PC-9 (cell line): ENCODE data around the gene SLC25A29. TPM values are rescaled to one million over a fixed set of nuclear protein-coding genes. Genes with fewer than 3 reads are reported as not detected.

ENCODE experiments used
- BruUV-seq: library from RNA; stranded (reverse); fragments of 400-500 nt; replicated peaks from 2 replicates; lab custom pipeline; 2021; lab: Mats Ljungman, UMichigan
- CTCF ChIA-PET: fragments of 300-600 bp; sonication (Branson Sonifier 250); formaldehyde crosslinking; loops from one replicate; lab custom pipeline; 2022; ENCODE audit warnings: antibody characterized with exemption; lab: Charles Lee
- POLR2A ChIA-PET: fragments of 300-600 bp; sonication (Branson Sonifier 250); formaldehyde crosslinking; loops from one replicate; lab custom pipeline; 2022; ENCODE audit warnings: antibody characterized with exemption; ENCODE audit not compliant: unreplicated experiment; lab: Charles Lee
- DNase-seq, 2 experiments: peaks; one replicate each; pipeline versions ENCODE4 v3.0.0 to v3.0.0-alpha.2; 2015 to 2022; ENCODE audit warnings: mixed read lengths in 1 of 2
- H2AFZ ChIP-seq: fragments of 200-600 bp; sonication (generic); 2 replicates; pipeline ENCODE4 v1.8.1; 2017; ENCODE audit warnings: antibody characterized with exemption
- H3F3A ChIP-seq: fragments of 200-600 bp; sonication (generic); 2 replicates; pipeline ENCODE4 v1.8.1; 2017; ENCODE audit warnings: antibody characterized with exemption, mild to moderate bottlenecking, low read depth; ENCODE audit not compliant: insufficient read depth
- H3K27ac ChIP-seq: fragments of 200-600 bp; sonication (generic); 2 replicates; pipeline ENCODE4 v1.6.1; 2016; ENCODE audit warnings: mixed run types
- H3K27me3 ChIP-seq: fragments of 200-600 bp; sonication (generic); 2 replicates; pipeline ENCODE4 v1.6.1; 2016; ENCODE audit warnings: low read depth, mixed run types; ENCODE audit not compliant: insufficient read depth
- H3K36me3 ChIP-seq: fragments of 200-600 bp; sonication (generic); 2 replicates; pipeline ENCODE4 v1.6.1; 2016; ENCODE audit warnings: low read depth, mixed run types
- H3K4me1 ChIP-seq: fragments of 200-600 bp; sonication (generic); replicated peaks from 2 replicates; pipeline ENCODE4 v1.6.1; 2016; ENCODE audit warnings: mixed run types; ENCODE audit not compliant: insufficient read depth
- H3K4me2 ChIP-seq: fragments of 200-600 bp; sonication (generic); 2 replicates; pipeline ENCODE4 v1.6.1; 2017; ENCODE audit warnings: mixed run types
- H3K4me3 ChIP-seq: fragments of 200-600 bp; sonication (generic); 2 replicates; pipeline ENCODE4 v1.6.1; 2016; ENCODE audit warnings: mixed run types
- H3K79me2 ChIP-seq: fragments of 200-600 bp; sonication (generic); 2 replicates; pipeline ENCODE4 v1.6.1; 2017; ENCODE audit warnings: low read depth, mixed run types
- H3K9me2 ChIP-seq: fragments of 200-600 bp; sonication (generic); 2 replicates; pipeline ENCODE4 v1.8.1; 2017; ENCODE audit warnings: mild to moderate bottlenecking; ENCODE audit not compliant: insufficient read depth
- H3K9me3 ChIP-seq: fragments of 200-600 bp; sonication (generic); 2 replicates; pipeline ENCODE4 v1.8.1; 2016; ENCODE audit warnings: low read depth; ENCODE audit not compliant: insufficient read depth
- H4K20me1 ChIP-seq: fragments of 200-600 bp; sonication (generic); 2 replicates; pipeline ENCODE4 v1.8.1; 2017; ENCODE audit not compliant: insufficient read depth
- EZH2 ChIP-seq: fragments of 200-600 bp; sonication (generic); IDR thresholded peaks from 2 replicates; pipeline ENCODE4 v1.8.0; 2017; ENCODE audit warnings: antibody characterized with exemption, low read depth
- intact Hi-C: fragments of 100-400 bp; cut with micrococcal nuclease; formaldehyde crosslinking; loops from one replicate; pipeline ENCODE4 v1.10.0; 2022; ENCODE audit not compliant: unreplicated experiment
- total RNA-seq: library from RNA; stranded (reverse); gene quantifications from 2 replicates; pipeline ENCODE4 v1.2.3, GENCODE V29; 2021
- TF ChIP-seq, protein P1 (sequence below): fragments of 200-600 bp; sonication (generic); conservative IDR thresholded peaks from 2 replicates; pipeline ENCODE4 v1.6.1; 2017; ENCODE audit warnings: mixed run types, antibody characterized with exemption, mild to moderate bottlenecking, moderate library complexity

The SLC25A29 gene
- total RNA-seq, 1 experiment from 2014 or later = 6.9 TPM

- H3K4me1 ChIP-seq = no peaks in the 10 kb centered on the region
- POLR2A ChIA-PET = no interaction called here
- no TSS peak for BruUV-seq
These were observed 23.4 kb downstream of the SLC25A29 start for GRCh38 chr14:100282766-100283419.

DNA sequence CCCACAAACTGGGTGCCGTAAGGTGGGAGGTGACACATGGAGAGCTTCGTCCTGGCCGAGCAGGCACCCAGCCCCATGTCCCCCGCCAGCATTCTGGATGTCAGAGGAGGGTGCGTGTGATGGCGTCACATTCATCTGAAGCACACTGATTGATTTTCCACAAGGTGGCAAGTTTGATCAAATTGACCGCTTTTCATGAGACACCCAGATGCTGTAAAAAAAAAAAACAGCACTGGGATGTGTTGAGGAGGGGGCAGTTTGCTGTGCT is 24.2 kb downstream of the SLC25A29 start:
- POLR2A ChIA-PET = interaction anchor here (0.7 kb wide), 1 partner anchor 18 kb away, joined by 7 read pairs; no protein-coding TSS in a partner anchor
- Histone ChIP-seq H3K9me2 (no peaks in the 10 kb centered on the region), H3K27me3 (no peaks in the 10 kb centered on the region), H3K4me2 (no peak overlapping the region), H2AFZ (no peak overlapping the region), H3K4me1 (no peaks in the 10 kb centered on the region), H3K27ac (no peak overlapping the region), H3K36me3 (no peaks in the 10 kb centered on the region), H3F3A (peaks cover 3% of the 10 kb centered on the region; the same call in 1 of the 2 replicates), H3K79me2 (peaks cover 32% of the 10 kb centered on the region; the same call in 1 of the 2 replicates), H3K4me3 (no peak overlapping the region), H3K9me3 (no peaks in the 10 kb centered on the region), H4K20me1 (peaks cover 40% of the 10 kb centered on the region)
- no TSS peak for BruUV-seq
- no peak for DNase-seq
- TF ChIP-seq, protein P1, sequence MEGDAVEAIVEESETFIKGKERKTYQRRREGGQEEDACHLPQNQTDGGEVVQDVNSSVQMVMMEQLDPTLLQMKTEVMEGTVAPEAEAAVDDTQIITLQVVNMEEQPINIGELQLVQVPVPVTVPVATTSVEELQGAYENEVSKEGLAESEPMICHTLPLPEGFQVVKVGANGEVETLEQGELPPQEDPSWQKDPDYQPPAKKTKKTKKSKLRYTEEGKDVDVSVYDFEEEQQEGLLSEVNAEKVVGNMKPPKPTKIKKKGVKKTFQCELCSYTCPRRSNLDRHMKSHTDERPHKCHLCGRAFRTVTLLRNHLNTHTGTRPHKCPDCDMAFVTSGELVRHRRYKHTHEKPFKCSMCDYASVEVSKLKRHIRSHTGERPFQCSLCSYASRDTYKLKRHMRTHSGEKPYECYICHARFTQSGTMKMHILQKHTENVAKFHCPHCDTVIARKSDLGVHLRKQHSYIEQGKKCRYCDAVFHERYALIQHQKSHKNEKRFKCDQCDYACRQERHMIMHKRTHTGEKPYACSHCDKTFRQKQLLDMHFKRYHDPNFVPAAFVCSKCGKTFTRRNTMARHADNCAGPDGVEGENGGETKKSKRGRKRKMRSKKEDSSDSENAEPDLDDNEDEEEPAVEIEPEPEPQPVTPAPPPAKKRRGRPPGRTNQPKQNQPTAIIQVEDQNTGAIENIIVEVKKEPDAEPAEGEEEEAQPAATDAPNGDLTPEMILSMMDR = no peak
- no peak for TF ChIP-seq EZH2
- CTCF ChIA-PET = no interaction called here
- intact Hi-C loops = no loop called here

More at GRCh38 chr14:100282766-100283419, 23.4 kb downstream of the SLC25A29 start:
- H3K27ac ChIP-seq = peak overlapping the region; percentile 23; the same call in 1 of the 2 replicates
- intact Hi-C loops = no loop called here
- peaks cover 3% of the 10 kb centered on the region; the same call in 1 of the 2 replicates for H3F3A ChIP-seq
- no peaks in the 10 kb centered on the region for H3K36me3 ChIP-seq
- TF ChIP-seq EZH2 = no peak
- TF ChIP-seq, protein P1 = no peak
- no peak overlapping the region for H2AFZ ChIP-seq
- DNase-seq = peak in 1 of 2 experiments; percentile 17
- H3K9me2 ChIP-seq = no peaks in the 10 kb centered on the region
- no peak overlapping the region for H3K4me3 ChIP-seq
- peaks cover 31% of the 10 kb centered on the region for H4K20me1 ChIP-seq
- CTCF ChIA-PET = no interaction called here
- H3K4me2 ChIP-seq = no peak overlapping the region
- peaks cover 23% of the 10 kb centered on the region; the same call in 1 of the 2 replicates for H3K79me2 ChIP-seq
- H3K27me3 ChIP-seq = no peaks in the 10 kb centered on the region
- no peaks in the 10 kb centered on the region for H3K9me3 ChIP-seq

DNA sequence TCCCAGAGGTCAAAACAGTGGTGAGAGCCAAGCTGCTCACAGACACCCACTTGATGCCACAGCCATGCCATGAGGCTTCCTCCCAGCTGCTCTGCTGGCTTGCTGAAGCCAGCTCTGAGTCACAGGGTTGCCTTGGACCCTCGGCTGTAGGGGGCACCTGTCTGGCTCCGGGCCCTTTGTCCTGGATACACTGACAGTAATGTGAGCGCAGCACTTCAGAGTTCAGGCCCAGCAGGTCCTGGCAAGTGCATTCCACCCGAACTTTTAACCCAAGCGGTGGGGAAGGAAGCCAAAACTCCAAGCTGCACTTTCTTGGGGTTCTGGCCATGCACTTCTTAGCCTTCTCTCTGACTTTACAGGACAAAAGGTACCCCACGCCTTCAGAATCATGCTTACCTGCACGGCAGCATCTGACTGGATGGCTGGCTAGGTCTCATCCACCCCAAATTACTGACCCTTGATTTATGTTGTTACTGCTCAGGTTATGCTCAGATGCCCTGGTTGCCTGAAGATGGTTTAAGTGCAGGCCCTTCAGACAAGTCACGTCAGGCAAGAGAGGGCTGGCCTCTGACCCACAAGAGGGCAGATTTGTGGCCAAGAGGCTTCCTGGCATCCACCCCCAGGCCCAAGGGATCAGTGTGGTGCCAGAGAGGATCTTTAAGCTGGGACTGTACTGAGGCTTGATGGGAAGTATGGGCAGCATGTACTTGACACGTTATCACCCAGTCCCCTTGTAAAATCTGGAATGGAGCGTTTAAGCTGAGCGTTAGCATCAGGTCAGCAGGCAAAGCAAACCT is 24.8 kb downstream of the SLC25A29 start:
- Histone ChIP-seq H3K4me2 (no peak overlapping the region), H3K79me2 (peaks cover 35% of the 10 kb centered on the region), H3K4me3 (no peak overlapping the region), H3K4me1 (no peaks in the 10 kb centered on the region), H3K27ac (no peak overlapping the region), H2AFZ (no peak overlapping the region), H3K27me3 (no peaks in the 10 kb centered on the region), H4K20me1 (peaks cover 41% of the 10 kb centered on the region), H3K9me2 (no peaks in the 10 kb centered on the region), H3K36me3 (no peaks in the 10 kb centered on the region), H3K9me3 (no peaks in the 10 kb centered on the region), H3F3A (peaks cover 3% of the 10 kb centered on the region; the same call in 1 of the 2 replicates)
- intact Hi-C loops = no loop called here
- no TSS peak for BruUV-seq
- POLR2A ChIA-PET = interaction anchor here (0.7 kb wide), 1 partner anchor 17 kb away, joined by 7 read pairs; no protein-coding TSS in a partner anchor
- TF ChIP-seq, protein P1 = no peak
- no peak for TF ChIP-seq EZH2
- DNase-seq = no peak
- CTCF ChIA-PET = no interaction called here
